ENCODE results near the gene DAB2IP. TPM values are rescaled to one million over a fixed set of nuclear protein-coding genes. Genes with fewer than 3 reads are reported as not detected.

The DAB2IP gene
- polyA plus RNA-seq, 1 donor (not counting 4 experiments of a cell fraction or from before 2014, with no cell fraction given): 28.6 TPM

GRCh38 chr9:121667890-121668289, 16.5 kb downstream of the DAB2IP start:
- no peaks in the 10 kb centered on the region for H3K79me2 ChIP-seq (ENCODE audit: control insufficient read depth, insufficient read depth, low read length)
- H3K36me3 ChIP-seq (ENCODE audit: control insufficient read depth in 2 of 2, extremely low read depth in 1 of 2, insufficient read depth in 2 of 2, low read length in 2 of 2): no peaks in the 10 kb centered on the region
- TF ChIP-seq EZH2 (IDR thresholded peaks at IDR 0.05; ENCODE audit: low read length) (no peak), CTCF (optimal IDR thresholded peaks at IDR 0.05 in 1 of 3, IDR thresholded peaks at IDR 0.05 in 1 of 3, conservative IDR thresholded peaks at IDR 0.05 in 1 of 3; ENCODE audit: extremely low read depth in 1 of 3, insufficient read depth in 2 of 3, low read length in 3 of 3) (no peak)
- FAIRE-seq (no peak), DNase-seq (ENCODE audit: low read depth, low spot score) (no peak)
- no peak overlapping the region for H3K9ac ChIP-seq (ENCODE audit: control insufficient read depth, extremely low read depth, insufficient read depth, low read length)
- H3K4me1 ChIP-seq (ENCODE audit: control insufficient read depth, extremely low read depth, insufficient read depth, low read length): no peaks in the 10 kb centered on the region
- no peak overlapping the region for H3K4me2 ChIP-seq (ENCODE audit: control insufficient read depth, extremely low read depth, insufficient read depth, low read depth, low read length)
- no peak overlapping the region for H3K4me3 ChIP-seq (ENCODE audit: control insufficient read depth in 2 of 3, extremely low read depth in 1 of 3, insufficient read depth in 2 of 3, low read depth in 1 of 3, low read length in 3 of 3)
- H4K20me1 ChIP-seq (ENCODE audit: control insufficient read depth, extremely low read depth, insufficient read depth, low read length): no peaks in the 10 kb centered on the region
- dilution Hi-C loops (cut with MboI; ENCODE audit: extremely low pct_ligation_motif_present, low sequenced_read_pairs): no loop called here
- no peak overlapping the region for H3K27ac ChIP-seq (ENCODE audit: control insufficient read depth, insufficient read depth, low read length)
- H3K9me1 ChIP-seq (ENCODE audit: control insufficient read depth, extremely low read depth, insufficient read depth, low read length): no peaks in the 10 kb centered on the region
- no peaks in the 10 kb centered on the region for H3K9me3 ChIP-seq (ENCODE audit: control insufficient read depth, low read depth, low read length)
- no peak overlapping the region for H2AFZ ChIP-seq (ENCODE audit: control insufficient read depth, low read length)
- H3K27me3 ChIP-seq (ENCODE audit: control insufficient read depth, extremely low read depth, insufficient read depth, low read length): peaks cover 9% of the 10 kb centered on the region

DNA sequence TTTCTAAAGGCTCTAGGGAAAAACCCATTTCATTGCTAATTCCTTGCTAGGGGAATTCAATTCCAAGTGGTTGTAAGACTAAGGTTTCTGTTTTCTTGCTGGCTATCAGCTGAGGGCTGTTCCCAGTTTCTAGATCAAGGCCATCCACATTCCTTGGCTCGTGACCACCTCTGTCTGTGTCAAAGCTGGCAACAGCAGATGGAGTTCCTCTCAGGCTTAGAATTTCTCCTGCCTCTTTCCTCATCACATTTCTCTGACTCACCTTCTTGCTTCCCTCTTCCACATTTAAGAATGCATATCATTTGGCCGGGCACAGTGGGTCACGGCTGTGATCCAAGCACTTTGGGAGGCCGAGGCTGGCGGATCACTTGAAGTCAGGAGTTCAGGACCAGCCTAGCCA, 19.0 kb downstream of the DAB2IP start:
- no peaks in the 10 kb centered on the region for H3K4me1 ChIP-seq (ENCODE audit: control insufficient read depth, extremely low read depth, insufficient read depth, low read length)

More for the DNA sequence above, 19.0 kb downstream of the DAB2IP start:
- H3K9me1 ChIP-seq (ENCODE audit: control insufficient read depth, extremely low read depth, insufficient read depth, low read length): no peaks in the 10 kb centered on the region
- TF ChIP-seq CTCF (optimal IDR thresholded peaks at IDR 0.05 in 1 of 3, IDR thresholded peaks at IDR 0.05 in 1 of 3, conservative IDR thresholded peaks at IDR 0.05 in 1 of 3; ENCODE audit: extremely low read depth in 1 of 3, insufficient read depth in 2 of 3, low read length in 3 of 3) (no peak), EZH2 (IDR thresholded peaks at IDR 0.05; ENCODE audit: low read length) (no peak)
- H3K36me3 ChIP-seq (ENCODE audit: control insufficient read depth in 2 of 2, extremely low read depth in 1 of 2, insufficient read depth in 2 of 2, low read length in 2 of 2): no peaks in the 10 kb centered on the region
- no peaks in the 10 kb centered on the region for H3K9me3 ChIP-seq (ENCODE audit: control insufficient read depth, low read depth, low read length)
- no peak overlapping the region for H3K27ac ChIP-seq (ENCODE audit: control insufficient read depth, insufficient read depth, low read length)
- H4K20me1 ChIP-seq (ENCODE audit: control insufficient read depth, extremely low read depth, insufficient read depth, low read length): no peaks in the 10 kb centered on the region
- peaks cover 13% of the 10 kb centered on the region for H3K27me3 ChIP-seq (ENCODE audit: control insufficient read depth, extremely low read depth, insufficient read depth, low read length)
- FAIRE-seq (no peak), DNase-seq (ENCODE audit: low read depth, low spot score) (no peak)
- H3K4me2 ChIP-seq (ENCODE audit: control insufficient read depth, extremely low read depth, insufficient read depth, low read depth, low read length): no peak overlapping the region
- H3K79me2 ChIP-seq (ENCODE audit: control insufficient read depth, insufficient read depth, low read length): no peaks in the 10 kb centered on the region
- no peak overlapping the region for H3K4me3 ChIP-seq (ENCODE audit: control insufficient read depth in 2 of 3, extremely low read depth in 1 of 3, insufficient read depth in 2 of 3, low read depth in 1 of 3, low read length in 3 of 3)
- no peak overlapping the region for H2AFZ ChIP-seq (ENCODE audit: control insufficient read depth, low read length)
- H3K9ac ChIP-seq (ENCODE audit: control insufficient read depth, extremely low read depth, insufficient read depth, low read length): no peak overlapping the region
- dilution Hi-C loops (cut with MboI; ENCODE audit: extremely low pct_ligation_motif_present, low sequenced_read_pairs): no loop called here
